ENCODE measurements around the gene CDKL1. TPM values are rescaled to one million over a fixed set of nuclear protein-coding genes. Genes with fewer than 3 reads are reported as not detected.
"Not testable (repeated sequence)": the region's sequence is repeated elsewhere in the genome, so short reads cannot be mapped to it uniquely, and the experiment has no call there.

Gene CDKL1
- total and polyA plus RNA-seq, 11 donors = 0.34 to 7.0 (median 2.5) TPM

DNA sequence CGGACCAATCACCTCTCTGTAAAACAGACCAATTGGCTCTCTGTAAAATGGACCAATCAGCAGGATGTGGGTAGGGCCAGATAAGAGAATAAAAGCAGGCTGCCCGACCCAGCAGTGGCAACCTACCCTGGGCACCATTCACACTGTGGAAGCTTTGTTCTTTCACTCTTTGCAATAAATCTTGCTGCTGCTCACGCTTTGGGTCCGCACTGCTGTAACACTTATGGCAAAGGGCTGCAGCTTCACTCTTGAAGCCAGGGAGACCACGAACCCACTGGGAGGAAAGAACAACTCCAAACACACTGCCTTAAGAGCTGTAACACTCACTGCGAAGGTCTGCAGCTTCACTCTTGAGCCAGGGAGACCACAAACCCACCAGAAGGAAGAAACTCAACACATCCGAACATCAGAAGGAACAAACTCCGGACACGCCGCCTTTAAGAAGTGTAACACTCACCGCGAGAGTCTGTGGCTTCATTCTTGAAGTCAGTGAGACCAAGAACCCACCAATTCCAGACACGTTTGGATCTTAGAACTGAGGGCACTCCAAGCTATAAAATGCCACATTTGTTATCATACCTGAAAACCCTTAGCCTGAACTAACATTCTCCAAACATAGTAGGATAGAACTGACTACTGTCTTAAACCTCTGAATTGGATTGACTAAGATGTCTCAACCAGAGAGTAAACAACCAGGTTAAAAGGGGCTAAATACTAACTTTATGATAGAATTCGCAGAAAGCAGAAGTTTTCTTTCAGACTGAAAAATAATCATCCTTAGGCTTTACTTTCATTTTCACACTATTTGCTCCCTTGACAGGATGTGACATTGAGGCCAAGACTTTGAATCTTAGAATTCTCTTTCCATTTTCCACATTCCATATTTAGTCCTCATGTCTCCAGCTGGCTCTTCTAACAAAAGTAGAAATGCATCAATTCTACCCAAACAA, 33.6 kb downstream of the CDKL1 start:
- Histone ChIP-seq H3K4me3 (peak overlapping the region in 9 of 12 donors; percentile 4 to 55 (median 26)), H3K27ac (peak overlapping the region in 10 of 12 donors; percentile 49 to 96 (median 62)), H3K36me3 (peaks cover 0 to 3% (median 0%) of the 10 kb centered on the region in 9 donors), H3K27me3 (no peaks in the 10 kb centered on the region), H3K4me1 (peaks cover 0 to 30% (median 8%) of the 10 kb centered on the region in 12 donors), H3K9me3 (no peaks in the 10 kb centered on the region)
- DNase-seq (no peak), ATAC-seq (peak in 2 of 4 donors; percentile 37 to 44)
- WGBS, 4 donors = 81 to 87% (median 83%) methylated on average over 14 of the region's 14 CpGs
- intact Hi-C loops (cut with DNase I) = no loop called here
- no peak for TF ChIP-seq POLR2A (IDR thresholded peaks at IDR 0.05)
- TF ChIP-seq, protein P1, sequence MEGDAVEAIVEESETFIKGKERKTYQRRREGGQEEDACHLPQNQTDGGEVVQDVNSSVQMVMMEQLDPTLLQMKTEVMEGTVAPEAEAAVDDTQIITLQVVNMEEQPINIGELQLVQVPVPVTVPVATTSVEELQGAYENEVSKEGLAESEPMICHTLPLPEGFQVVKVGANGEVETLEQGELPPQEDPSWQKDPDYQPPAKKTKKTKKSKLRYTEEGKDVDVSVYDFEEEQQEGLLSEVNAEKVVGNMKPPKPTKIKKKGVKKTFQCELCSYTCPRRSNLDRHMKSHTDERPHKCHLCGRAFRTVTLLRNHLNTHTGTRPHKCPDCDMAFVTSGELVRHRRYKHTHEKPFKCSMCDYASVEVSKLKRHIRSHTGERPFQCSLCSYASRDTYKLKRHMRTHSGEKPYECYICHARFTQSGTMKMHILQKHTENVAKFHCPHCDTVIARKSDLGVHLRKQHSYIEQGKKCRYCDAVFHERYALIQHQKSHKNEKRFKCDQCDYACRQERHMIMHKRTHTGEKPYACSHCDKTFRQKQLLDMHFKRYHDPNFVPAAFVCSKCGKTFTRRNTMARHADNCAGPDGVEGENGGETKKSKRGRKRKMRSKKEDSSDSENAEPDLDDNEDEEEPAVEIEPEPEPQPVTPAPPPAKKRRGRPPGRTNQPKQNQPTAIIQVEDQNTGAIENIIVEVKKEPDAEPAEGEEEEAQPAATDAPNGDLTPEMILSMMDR (IDR thresholded peaks at IDR 0.05) = no peak

DNA sequence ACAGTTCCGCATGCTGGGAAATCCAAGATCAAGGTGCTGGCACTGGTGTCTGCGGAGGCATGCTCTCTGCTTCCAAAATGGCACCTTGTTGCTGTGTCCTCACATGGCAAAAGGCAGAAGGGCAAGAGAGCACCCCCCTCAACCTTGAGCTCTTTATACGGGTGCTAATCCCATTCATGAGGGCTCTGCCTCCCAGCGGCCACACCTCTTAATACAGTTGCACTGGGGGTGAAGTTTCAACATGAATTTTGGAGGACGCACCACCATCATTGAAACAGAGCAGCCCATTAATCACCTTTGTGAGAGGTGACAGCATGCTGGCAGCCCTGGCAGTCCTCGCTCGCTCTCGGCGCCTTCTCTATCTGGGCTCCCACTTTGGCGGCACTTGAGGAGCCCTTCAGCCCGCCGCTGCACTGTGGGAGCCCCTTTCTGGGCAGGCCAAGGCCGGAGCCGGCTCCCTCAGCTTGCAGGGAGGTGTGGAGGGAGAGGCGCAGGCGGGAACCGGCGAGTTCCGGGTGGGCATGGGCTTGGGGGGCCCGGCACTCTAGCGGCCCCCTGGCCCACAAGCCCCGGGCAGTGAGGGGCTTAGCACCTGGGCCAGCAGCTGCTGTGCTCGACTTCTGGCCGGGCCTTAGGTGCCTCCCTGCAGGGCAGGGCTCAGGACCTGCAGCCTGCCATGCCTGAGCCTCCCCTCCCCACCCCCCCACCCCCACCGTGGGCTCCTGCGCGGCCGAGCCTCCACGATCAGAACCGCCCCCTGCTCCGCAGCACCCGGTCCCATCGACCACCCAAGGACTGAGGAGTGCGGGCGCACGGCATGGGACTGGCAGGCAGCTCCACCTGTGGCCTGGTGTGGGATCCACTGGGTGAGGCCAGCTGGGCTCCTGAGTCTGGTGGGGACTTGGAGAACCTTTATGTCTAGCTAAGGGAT, 34.9 kb downstream of the CDKL1 start:
- H3K27ac ChIP-seq; H3K4me3 ChIP-seq; H3K27me3 ChIP-seq; DNase-seq; H3K9me3 ChIP-seq; ATAC-seq; intact Hi-C loops (cut with DNase I): not testable (repeated sequence)
- WGBS, 4 donors = 92 to 99% (median 98%) methylated on average over 22 to 36 of the region's 36 CpGs
- Histone ChIP-seq H3K36me3 (peaks cover 0 to 13% (median 0%) of the 10 kb centered on the region in 9 donors), H3K4me1 (peaks cover 0 to 30% (median 8%) of the 10 kb centered on the region in 12 donors)

DNA sequence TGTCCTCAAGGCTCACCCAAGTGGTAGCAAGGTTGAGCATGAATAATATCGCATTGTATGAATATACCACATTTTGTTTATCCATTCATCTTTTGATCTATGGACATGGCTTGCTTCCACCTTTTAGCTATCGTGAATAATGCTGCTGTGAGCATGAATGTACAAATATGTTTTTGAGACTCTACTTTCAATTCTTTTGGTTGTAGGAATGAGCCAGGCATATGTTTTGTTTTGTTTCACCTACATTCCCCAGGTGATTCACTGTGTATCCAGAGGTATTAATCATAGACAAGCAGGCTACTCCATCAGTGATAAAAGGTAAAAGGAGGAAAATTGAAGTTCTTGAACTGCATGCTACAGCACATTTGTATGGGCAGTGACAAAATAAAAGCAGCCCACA, 35.8 kb downstream of the CDKL1 start:
- Histone ChIP-seq H3K27ac (no peak overlapping the region), H3K27me3 (no peaks in the 10 kb centered on the region), H3K4me1 (peaks cover 0 to 22% (median 8%) of the 10 kb centered on the region in 12 donors), H3K4me3 (no peak overlapping the region), H3K9me3 (no peaks in the 10 kb centered on the region), H3K36me3 (peaks cover 0 to 13% (median 0%) of the 10 kb centered on the region in 9 donors)
- intact Hi-C loops (cut with DNase I) = no loop called here
- TF ChIP-seq POLR2A (IDR thresholded peaks at IDR 0.05) = no peak
- 90 to 98% (median 96%) methylated on average over 2 of the region's 2 CpGs for WGBS, 4 donors
- DNase-seq (no peak), ATAC-seq (no peak)

DNA sequence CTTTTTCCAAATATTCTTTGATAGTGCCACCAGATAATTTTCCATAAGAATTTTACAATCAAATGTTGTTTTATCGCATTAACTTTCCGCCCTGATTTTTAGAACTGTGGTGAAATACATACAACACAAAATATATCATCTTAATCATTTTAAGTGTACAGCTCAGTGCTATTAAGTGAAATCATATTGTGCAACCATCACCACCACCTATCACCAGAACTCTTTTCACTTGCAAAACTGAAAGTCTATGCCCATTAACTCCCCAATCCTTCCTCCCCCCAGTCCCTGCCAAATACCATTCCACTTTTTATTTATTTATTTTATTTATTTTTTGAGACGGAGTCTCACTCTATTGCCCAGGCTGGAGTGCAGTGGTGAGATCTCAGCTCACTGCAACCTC, 36.6 kb downstream of the CDKL1 start:
- Histone ChIP-seq H3K4me1 (peaks cover 0 to 21% (median 8%) of the 10 kb centered on the region in 12 donors), H3K27ac (no peak overlapping the region), H3K9me3 (no peaks in the 10 kb centered on the region), H3K4me3 (no peak overlapping the region), H3K27me3 (no peaks in the 10 kb centered on the region), H3K36me3 (peaks cover 0 to 13% (median 0%) of the 10 kb centered on the region in 9 donors)
- TF ChIP-seq, protein P1 (IDR thresholded peaks at IDR 0.05) = no peak
- no peak for TF ChIP-seq POLR2A (IDR thresholded peaks at IDR 0.05)
- intact Hi-C loops (cut with DNase I) = no loop called here
- DNase-seq = no peak
- no peak for ATAC-seq
- WGBS, 4 donors = 97 to 98% (median 97%) methylated on average over 3 of the region's 3 CpGs

Data from heart left ventricle (tissue), 16 donors.